HCEC 1CT (cell line): ENCODE data around the gene IP6K3.
A peak's percentile ranks its signal among the peaks of the same experiment; 100 is the strongest.

Source experiments
- DNase-seq: peaks from one replicate; pipeline ENCODE4 v3.0.0-alpha.2; 2017

Gene IP6K3

DNA sequence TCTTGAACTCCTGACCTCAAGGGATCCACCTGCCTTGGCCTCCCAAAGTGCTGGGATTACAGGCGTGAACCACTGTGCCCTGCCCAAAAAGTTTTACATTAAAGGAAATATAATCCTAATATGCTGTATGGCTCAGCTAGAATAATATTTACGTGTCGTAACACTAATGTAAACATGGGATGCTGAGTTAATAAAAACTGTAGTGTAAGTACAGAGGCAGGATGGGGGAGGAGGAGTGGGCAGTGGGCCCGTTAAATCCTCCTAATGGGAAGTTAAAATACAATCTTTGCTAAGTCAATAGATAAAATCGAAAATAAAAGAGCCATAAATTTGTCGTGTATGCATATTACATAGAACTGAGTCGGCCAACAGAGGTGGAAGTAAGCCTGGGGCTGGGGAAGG, 12.1 kb upstream of the IP6K3 start:
- no peak for DNase-seq

DNA sequence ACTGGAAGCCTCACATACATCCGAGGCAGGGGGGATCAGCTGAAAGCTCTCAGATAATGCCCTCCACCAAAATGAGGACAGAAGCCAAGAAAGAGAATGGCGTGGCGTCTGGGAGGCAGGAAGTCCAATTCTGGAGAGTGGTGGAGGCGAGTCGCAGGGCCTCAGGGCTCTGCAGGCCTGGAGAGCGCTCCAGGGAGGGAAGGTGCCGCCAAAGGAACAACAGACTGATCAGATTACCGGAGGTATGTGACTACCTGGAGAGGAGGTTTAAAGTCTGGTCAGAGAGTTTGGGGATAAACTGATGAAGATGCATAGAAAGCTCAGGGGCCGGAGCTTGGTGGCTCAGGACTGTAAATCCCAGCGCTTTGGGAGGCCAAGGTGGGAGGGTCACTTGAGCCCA, 11.2 kb upstream of the IP6K3 start:
- DNase-seq = no peak

DNA sequence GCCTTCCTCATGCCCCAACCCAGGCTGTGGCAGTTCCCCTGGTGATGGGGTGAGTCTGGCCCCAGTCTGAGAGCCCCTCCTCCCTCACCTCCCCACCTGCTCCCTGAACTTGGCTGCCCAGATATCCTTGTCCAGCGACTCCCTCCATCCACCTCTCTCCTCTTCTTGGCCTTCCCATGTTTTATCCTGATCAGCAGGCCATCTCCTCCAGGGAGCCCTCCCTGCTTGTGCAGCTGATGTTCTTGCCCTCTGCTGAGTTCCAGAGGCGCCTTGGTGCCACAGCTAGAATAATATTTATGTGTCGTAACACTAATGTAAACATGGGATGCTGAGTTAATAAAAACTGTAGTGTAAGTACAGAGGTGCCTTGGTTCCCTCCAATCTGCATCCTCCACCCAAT, 10.4 kb upstream of the IP6K3 start:
- no peak for DNase-seq

DNA sequence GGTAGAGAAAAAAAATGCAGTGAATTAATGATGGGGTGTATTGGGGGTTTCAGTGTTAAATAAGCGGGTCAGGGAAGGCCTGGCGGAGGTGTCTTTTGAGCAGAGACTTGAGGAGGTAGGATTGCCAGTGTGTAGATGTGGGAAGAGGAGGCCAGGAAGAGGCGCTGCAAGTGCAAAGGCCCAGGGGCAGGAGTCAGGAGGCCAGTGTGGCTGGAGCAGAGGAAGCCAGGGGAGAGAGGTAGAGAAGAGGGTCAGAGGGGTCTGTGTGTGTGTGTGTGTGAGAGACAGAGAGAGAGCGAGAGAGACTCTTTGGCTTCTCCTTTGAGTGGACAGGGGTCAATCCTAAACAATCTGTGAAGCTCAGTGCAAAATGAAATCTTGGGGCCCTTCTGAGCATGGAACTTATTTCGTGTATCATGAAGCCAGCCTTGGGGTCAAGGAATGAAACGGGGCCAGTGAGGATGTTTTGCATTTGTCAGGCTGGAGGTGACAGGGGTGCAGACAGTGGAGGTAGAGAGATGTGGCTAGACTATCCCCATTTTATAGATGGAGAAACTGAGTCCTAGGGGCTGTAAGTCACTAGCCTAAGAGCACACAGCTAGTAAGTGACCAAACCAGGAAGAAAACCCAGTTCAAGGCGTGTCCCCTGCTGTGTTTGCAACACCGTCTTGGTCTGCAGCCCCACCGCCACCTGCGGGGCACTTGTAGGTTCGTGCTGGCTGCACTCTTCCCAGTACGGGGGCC, 9.7 kb upstream of the IP6K3 start:
- DNase-seq = no peak

DNA sequence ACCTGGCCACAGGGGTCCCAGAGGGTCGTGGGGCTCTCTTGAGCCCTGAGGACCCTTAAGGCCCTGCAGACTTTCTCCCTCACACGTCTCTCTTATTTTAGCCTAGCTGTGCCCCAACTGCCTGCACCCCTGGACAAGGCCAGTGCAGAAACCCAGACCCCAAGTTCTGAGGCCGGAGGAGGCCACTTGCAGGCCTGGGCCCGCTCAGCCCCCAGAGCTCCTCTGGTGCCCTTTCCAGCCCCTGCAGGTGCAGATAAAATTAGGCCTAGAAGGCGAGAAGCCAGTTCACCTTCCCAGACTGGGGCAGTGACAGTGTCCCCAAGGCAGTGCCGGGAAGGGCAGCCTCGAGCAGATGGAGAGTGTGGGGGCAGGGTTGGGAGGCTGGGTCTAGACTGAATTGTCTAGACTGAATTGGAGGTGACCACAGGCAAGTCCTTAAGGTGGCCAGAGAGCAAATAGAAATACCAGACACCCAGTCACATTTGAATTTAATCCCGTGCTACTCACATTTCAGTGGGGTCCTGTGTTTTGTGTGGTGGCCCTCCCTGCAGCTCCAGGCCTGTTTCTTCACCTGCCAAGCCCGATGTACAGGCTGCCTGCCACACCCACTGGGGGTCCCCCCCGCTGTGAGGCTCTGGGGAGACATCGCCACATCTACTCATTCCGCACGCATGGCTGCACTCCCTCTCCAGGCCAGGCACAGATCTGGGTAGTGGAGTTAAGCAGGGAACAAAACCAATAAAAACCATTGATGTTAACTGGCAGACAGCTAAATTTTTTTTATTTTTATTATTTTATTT, 8.6 kb upstream of the IP6K3 start:
- no peak for DNase-seq

DNA sequence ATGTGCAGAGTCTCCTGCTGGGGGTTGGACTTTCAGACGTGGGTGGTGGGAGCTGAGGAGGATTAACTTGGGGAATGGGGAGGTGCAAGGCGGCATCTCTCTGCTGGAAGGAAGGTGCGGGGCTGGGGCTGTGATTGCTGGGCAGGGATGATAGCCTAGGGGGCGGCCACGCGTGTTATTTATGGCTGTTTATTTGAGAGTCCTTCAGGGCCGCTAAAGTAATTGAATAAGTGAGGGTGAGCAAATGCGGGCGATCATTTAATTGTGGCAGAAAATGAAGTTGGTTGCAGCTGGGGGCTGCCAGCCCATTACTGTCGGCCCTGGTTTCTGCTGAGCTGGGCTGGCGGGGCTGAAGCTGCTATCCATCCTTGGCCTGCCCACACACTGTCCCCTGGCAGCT, 7.5 kb upstream of the IP6K3 start:
- DNase-seq = no peak

DNA sequence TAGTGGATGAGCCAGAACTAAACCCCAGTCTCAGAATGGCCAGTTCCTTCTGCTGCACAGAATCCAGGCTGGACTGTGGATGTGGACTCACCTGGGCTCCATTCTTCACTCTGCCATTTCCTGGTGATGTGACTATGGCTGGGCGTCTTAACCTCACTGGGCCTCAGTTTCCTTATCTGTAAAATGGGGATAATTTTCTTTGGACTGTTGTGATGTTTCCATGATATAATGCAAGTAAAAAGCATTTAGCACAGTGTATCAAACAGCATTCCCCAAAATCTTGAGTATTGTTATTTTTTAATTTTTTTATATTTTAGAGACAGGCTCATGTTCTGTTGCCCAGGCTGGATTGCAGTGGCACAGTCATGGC, 5.9 kb upstream of the IP6K3 start:
- no peak for DNase-seq

DNA sequence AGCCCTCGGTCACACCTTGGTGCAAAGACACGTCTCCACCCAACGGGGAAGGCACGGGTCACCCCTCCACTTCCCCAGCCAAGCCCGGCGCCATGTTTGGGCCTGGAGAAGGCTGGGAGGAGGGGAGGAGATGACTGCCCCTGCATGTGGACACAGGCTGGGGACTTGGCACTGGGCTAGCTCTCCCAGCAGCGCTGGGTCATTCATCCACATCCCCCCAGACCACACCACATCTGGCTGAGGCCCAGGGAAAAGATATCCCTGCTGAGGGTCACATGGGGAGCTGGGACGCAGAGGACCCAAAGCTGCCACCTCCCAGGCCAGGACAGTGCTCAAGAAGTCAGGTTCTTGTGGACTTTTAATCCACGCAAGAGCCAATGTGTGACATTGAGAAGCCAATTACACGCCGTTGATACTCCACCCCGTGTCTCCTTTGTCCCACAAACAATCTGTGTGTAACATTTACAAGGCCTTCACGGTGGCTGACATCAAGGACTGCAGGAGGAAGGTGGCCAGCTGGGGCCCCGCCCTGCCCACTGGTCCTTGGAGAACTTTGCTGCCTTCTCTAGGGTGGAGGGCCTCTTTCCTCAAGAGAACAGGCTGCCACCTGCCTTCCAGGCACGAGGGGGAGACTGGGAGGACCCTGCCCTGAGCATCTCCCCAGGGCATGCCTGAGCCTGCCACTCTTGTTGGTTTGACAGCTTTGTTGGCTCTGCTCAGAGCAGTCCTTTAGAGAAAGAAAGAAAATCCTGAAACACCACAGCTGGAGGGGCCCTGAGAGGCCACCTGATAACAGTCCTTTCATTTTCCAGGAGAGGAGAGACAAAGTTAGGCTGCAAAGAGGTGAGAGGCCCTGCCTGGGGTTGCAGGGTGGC, 5.3 kb upstream of the IP6K3 start:
- no peak for DNase-seq

DNA sequence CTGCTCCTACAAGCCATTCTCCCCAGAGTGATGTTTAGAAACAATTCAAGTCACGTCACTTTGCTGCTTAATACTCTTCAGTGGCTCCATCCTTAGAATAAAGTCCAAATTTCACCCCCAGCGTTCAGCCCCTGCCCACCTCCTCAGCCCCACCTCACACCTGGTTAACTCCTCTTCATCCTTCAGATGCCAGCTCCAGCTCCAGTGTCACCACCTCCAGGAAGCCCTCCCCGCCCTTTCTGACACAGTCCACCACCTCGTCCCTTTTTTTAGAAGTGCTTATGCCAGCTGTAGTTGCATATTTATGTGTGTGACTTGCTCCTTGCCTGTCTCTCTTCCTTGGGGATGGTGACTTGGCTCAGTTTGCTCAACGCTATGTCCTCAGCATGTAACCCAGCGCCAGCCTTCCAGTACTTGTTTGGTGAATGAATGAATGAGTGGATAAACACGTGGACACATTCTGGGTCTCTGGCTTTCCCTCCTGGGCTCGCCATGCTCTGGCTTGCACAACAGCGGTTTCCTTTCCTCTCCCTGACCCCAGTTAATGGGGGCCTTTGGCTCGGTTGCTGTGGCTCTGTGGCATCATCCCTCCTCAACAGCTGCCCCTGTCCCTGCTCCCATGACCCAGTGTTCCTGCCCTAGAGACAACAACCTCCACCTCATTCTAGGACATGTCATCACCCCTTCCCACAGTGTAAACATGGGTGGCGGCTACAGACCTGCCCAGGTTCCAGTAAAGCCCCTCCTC, 3.7 kb upstream of the IP6K3 start:
- DNase-seq = no peak

DNA sequence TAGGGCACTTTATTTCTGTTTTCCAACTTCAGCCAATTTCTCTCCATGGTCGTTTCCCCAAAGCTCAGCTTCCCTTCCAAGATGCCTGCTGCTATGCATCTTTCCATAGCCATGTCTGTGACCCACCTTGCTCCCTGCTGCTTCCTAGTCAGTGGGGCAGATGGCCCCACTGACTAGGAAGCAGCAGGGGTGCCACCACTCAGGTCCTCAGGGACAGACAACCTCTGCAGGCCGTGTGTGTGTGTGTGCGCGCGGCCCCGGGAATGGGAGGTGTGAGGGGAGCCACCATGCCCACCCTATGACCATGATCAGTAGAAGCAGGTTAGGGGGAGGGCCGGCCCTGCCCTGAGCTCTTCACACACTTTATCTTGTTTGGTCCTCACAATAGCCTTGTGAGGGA, 2.7 kb upstream of the IP6K3 start:
- DNase-seq = no peak

DNA sequence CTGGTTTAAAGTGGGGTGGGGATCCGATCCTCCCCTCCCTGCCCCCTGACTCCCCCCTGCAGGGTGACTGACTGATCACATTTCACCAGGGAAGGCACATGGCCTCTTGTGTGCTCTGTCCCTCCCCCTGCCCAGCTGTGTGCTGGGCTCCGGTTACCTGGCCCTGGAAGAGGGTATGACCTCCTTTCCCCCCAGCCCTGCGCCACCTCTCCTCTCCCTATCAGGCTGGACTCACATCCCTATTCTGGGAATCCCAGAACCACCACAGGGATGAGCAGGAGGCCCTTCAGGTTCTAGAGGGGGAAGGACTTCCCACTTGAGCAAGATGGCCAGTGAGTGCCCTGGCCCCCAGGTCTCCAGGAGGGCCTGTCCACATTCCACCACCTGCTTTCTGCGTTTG, 2.1 kb upstream of the IP6K3 start:
- no peak for DNase-seq

DNA sequence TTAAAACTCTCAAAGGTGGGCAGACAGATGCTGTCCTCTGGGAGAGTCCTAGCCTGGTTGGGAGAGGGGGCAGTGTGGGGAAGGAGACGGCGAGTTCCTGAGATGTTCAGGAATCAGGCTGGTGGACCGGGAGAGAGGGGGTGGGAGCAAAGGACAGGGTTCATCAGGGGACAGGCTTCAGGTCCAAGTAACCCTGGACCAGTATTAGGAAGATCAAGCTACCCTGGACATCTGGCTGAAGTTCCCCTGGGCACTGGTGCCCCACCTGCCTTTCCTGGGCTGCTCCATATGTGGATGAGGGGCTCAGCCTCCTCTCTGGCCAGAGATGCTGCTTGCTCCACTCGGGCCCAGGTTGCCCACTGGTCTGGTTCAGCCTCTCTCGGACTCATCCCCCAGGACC, 1.1 kb upstream of the IP6K3 start:
- no peak for DNase-seq

DNA sequence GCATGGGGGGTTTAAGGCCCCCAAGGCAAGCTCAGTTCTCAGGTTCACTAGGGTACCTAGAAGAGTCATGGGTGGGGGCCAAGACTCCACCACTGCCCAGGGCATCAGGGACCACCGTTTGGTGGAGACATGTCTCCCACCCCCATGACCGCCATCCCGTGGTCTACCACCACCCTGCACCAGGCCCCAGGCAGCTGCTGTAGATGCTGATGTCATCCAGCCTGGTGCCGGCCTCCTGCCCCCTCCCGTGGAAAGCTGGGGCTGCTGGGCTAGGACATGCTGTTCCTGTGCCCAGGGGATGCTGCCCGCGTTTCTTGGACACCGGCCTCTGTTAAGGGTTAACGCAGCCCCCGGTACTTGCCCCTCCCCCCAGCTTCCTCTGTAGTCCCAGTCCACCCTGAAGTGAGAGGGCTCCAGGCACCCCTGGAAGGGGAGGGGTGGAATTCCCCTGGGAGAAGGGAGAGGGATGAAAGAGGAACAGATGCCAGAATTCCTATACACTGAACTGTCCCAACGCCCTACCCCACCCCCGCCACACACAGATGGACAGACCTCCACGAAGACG, 587 bp downstream of the IP6K3 start:
- DNase-seq = peak; percentile 65

DNA sequence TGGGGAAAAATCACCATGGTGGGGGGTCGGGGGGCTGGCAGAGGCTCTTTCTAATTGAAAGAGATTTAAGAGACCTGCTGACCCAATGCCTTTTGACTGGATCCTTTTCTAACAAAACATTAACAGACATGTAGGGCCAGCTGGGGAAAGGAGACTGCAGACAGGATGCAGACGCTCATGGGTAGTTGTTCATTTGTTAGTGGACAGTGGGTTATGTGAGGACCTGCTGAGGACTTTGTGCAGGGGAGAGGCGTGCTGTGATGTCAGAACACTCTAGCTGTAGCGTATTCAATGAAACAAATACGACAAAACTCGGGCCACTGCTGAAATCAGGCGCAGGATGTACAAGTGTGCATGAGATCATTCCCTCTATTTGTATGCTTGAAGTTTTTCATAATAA, 1.2 kb downstream of the IP6K3 start:
- peak; percentile 24 for DNase-seq

DNA sequence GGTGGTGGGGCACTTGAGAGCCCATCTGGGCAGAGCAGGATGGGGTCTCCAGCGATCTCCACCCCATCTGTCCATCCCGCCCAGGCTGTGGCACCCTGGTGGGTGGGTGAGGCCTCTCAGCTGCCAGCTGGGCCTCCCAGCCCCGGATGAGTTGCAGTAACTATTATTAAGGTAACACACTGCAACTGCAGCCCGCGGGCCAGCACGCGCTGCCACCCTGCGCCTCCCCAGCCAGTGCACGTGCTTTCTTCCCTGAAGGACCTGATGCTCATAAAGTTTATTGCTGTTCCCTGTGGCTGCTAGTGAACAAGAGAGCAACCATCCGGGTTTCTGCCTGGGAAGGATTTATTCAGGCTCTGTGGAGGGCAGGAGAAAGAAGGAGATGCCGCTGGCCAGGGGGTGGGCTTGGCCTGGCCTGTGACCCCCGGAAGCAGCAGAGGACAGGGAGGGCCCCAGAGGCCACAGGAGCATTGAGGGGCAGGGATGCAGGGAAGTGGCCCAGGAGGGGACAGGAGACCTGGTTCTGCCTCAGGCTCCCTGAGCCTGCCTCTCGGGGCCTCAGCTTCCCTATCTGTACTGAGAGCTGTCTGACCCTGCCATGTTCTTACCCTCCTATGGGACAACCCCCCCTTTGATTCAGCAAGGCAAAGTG, 1.7 kb downstream of the IP6K3 start:
- no peak for DNase-seq

DNA sequence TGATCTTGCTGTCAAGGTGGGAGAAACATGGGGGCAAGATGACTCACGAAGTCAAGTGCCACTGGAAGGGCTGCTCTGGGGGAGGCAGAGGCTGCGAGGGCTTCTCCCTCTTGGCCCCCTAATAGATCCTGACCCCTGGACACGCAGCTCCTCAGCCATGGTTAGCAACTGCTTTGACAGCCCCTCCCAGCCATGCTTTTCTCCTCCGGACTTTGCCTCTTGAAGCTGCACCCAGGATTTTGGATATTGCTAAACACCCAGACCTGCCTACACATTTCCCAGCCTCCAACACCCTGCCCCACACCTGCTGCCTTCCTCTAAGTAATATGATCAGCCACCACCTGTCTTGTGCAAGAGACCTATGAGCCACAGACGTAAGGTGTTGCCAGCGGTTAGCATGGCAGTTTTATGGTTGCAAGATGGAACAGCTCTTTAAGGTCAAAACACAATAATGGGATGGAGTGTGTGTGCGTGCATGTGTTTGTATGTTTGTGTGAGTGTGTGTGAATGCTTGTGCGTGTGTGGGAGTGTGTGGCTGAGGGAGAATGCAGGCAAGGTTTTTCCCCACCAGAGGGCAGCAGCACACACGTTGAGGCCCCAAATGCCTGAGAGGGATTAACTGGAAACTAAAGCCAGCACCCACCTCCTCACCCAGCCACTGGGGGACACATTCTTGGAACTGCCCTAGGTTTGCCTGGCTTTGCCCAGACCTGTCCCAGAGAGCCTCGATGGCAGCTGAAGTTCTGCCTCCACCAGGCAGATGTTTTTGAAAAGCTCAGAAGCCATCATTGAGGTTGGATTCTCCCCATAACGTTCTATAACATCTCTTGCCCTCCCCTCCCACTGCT, 2.5 kb downstream of the IP6K3 start:
- peak; percentile 62 for DNase-seq

DNA sequence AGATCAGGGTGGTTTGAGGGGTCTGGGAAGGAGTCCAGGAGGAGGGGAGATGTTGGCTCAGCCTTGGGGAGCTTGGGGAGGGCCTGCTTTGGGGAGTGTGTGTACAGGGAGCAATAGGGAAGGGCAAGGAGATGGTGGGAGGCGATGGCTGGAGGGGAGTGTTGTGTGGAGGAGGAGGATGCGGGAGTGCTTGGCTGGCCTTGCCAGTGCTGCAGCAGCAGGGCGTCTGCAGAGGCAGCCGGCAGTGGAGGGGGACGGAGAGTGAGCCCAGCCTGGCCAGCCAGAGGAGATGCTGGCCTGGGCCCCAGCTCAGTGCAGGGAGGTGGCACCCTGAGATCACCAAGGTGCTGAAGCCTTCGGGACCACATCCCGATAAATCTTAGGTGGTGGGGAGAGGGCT, 3.9 kb downstream of the IP6K3 start:
- DNase-seq = no peak

DNA sequence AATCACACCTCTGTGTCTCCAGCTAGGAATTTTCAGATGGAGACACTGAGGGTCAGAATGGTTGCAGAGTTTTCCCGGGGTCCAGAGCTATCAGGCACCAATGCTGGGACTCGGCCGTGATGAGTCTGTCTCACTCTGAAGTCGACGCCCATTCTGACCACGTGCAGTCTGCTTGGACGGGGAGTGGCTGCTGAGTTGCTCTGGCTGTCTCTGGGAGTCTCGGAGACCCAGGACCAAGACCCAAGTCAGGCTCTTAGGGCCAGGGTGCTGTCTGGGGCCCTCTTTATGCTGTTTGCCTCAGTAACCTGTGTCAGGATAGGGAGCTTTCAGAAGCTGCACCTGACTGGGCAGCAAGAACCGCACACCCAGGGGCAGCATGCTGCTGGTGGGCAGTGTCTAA, 4.6 kb downstream of the IP6K3 start:
- DNase-seq = no peak

DNA sequence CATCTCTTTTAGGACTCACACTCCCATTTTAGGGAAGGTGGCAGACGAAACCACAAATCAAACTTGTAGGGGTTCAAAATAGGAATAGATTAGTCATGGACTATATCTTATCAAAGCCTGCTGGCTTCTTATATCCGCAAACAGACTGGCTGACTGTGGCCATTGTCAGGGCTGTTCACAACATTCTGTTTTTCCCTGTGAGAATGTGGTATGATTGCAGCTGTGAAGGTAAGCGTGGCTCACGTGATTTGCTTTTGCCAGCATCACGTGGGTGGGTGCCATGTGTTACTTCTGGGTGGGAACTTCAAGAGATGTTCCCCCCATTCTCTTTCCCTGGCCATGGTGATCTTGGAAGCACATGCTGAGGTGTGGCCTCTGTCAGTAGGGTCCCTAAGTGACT, 5.9 kb downstream of the IP6K3 start:
- DNase-seq = no peak

DNA sequence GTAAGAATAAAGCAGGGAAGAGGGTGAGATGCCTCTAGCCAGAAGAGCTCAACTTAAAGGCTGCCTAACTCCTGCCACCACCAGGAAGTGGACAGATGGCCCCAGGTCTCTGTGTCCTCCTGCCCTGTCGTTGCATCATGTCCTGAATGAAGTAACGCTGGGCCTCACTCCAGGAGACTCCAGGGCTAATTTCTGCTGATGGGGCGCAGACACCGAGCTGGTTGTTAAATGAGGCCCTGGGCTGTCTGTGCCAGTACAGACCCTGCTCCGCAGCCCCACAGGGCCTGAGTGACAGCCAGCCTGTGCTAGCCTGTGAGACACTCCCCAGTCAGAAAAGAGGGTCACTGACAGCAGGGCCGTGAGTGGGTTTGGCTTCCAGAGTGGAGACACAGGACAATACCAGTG, 6.5 kb downstream of the IP6K3 start:
- no peak for DNase-seq

DNA sequence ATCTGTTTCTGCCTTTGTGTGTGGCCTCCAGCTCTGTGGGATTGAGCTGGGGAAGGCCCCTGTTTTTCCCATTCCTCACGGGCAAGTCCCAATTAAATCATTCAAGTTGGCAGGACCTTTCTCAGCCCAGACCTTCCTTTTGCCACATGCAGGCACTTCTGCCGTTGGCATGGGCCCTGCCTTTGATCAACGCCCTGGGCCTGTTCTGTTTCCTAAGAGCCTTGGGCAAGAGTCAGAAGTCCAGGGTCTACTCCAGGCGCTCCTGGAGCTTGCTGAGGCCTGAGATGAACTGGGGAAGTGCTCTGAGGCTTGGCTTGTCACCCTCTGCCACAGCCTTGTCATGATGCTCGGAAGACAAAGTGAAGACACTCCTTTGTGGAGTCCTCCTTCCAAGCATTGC, 7.1 kb downstream of the IP6K3 start:
- DNase-seq = no peak
